ENCODE data around the gene APOBEC3C.
"Not testable (repeated sequence)": the region's sequence is repeated elsewhere in the genome, so short reads cannot be mapped to it uniquely, and the experiment has no call there.

DNA sequence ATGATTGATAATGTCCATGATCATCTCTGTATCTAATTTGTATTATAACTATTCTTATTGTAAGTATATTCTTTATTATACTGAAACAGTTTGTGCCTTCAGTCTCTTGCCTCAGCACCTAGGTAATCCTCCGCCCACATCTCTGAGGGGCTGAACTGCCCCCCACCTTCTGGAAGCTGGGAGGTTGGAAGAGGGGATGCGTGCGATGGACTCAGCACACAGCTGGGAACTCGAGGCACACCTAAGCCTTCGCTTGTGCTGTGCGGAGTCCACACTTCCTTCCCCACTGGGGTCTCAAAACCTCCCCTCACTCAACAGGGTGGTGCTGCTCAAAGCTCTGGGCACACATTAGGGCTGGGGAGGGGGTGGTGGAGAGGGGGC, 506 bp upstream of the APOBEC3C start:
- TF ChIP-seq, protein P1, sequence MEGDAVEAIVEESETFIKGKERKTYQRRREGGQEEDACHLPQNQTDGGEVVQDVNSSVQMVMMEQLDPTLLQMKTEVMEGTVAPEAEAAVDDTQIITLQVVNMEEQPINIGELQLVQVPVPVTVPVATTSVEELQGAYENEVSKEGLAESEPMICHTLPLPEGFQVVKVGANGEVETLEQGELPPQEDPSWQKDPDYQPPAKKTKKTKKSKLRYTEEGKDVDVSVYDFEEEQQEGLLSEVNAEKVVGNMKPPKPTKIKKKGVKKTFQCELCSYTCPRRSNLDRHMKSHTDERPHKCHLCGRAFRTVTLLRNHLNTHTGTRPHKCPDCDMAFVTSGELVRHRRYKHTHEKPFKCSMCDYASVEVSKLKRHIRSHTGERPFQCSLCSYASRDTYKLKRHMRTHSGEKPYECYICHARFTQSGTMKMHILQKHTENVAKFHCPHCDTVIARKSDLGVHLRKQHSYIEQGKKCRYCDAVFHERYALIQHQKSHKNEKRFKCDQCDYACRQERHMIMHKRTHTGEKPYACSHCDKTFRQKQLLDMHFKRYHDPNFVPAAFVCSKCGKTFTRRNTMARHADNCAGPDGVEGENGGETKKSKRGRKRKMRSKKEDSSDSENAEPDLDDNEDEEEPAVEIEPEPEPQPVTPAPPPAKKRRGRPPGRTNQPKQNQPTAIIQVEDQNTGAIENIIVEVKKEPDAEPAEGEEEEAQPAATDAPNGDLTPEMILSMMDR (IDR thresholded peaks at IDR 0.05) = not testable (repeated sequence)
- not testable (repeated sequence) for TF ChIP-seq EP300 (IDR thresholded peaks at IDR 0.05)
